Kidney epithelial cell (primary cell): Measurements from ENCODE around the gene KHNYN. TPM values are rescaled to one million over a fixed set of nuclear protein-coding genes. Genes with fewer than 3 reads are reported as not detected.

Source experiments
- DNase-seq: peaks from one replicate; pipeline ENCODE4 v3.0.0-alpha.2; 2010; ENCODE audit warnings: low read depth
- H3K27me3 ChIP-seq: 2 replicates; pipeline ENCODE4 v1.6.0; 2011; ENCODE audit warnings: low read length; ENCODE audit not compliant: control insufficient read depth, insufficient read depth
- H3K36me3 ChIP-seq: 2 replicates; pipeline ENCODE4 v1.5.1; 2011; ENCODE audit warnings: low read length; ENCODE audit not compliant: control insufficient read depth, insufficient read depth
- H3K4me3 ChIP-seq: 2 replicates; pipeline ENCODE4 v1.5.1; 2011; ENCODE audit warnings: low read depth, mild to moderate bottlenecking, control low read depth, low read length
- CTCF ChIP-seq: IDR thresholded peaks from 2 replicates; pipeline ENCODE4 v1.5.1; 2011; ENCODE audit warnings: mild to moderate bottlenecking, moderate library complexity, low read length, control low read depth, inconsistent platforms; ENCODE audit not compliant: insufficient read depth, poor library complexity, severe bottlenecking
- total RNA-seq: library from RNA; depleted of rRNA; stranded (reverse); fragments of >200 nt; gene quantifications from 2 replicates; pipeline ENCODE4 v1.2.3, GENCODE V29; 2015

The KHNYN gene
- total RNA-seq, 1 donor from 2014 or later = 44.0 TPM

- no peak for DNase-seq
- Histone ChIP-seq H3K36me3 (peaks cover 4% of the 10 kb centered on the region), H3K4me3 (no peak overlapping the region), H3K27me3 (no peaks in the 10 kb centered on the region)
- no peak for TF ChIP-seq CTCF
These were observed 7.9 kb downstream of the KHNYN start for GRCh38 chr14:24437736-24438067.

GRCh38 chr14:24438223-24439097, 8.7 kb downstream of the KHNYN start:
- no peak for TF ChIP-seq CTCF
- Histone ChIP-seq H3K36me3 (peaks cover 2% of the 10 kb centered on the region), H3K4me3 (no peak overlapping the region), H3K27me3 (no peaks in the 10 kb centered on the region)
- DNase-seq = no peak

GRCh38 chr14:24439257-24439656, 9.5 kb downstream of the KHNYN start:
- no peak for DNase-seq
- TF ChIP-seq CTCF = no peak
- Histone ChIP-seq H3K27me3 (no peaks in the 10 kb centered on the region), H3K4me3 (no peak overlapping the region), H3K36me3 (peaks cover 2% of the 10 kb centered on the region)

GRCh38 chr14:24439830-24440605, 10.3 kb downstream of the KHNYN start:
- no peak for TF ChIP-seq CTCF
- DNase-seq = no peak
- Histone ChIP-seq H3K4me3 (no peak overlapping the region), H3K36me3 (peaks cover 2% of the 10 kb centered on the region), H3K27me3 (no peaks in the 10 kb centered on the region)

GRCh38 chr14:24440606-24441399, 11.0 kb downstream of the KHNYN start:
- DNase-seq = no peak
- no peak overlapping the region for H3K4me3 ChIP-seq
- no peak for TF ChIP-seq CTCF
- H3K36me3 ChIP-seq = peaks cover 2% of the 10 kb centered on the region
- H3K27me3 ChIP-seq = no peaks in the 10 kb centered on the region
